Amniotic stem cell (primary cell): ENCODE data around the gene INPP5E.

Source experiments
- DNase-seq: peaks from one replicate; lab custom pipeline; 2025; lab: John Stamatoyannopoulos, UW

Gene INPP5E

DNA sequence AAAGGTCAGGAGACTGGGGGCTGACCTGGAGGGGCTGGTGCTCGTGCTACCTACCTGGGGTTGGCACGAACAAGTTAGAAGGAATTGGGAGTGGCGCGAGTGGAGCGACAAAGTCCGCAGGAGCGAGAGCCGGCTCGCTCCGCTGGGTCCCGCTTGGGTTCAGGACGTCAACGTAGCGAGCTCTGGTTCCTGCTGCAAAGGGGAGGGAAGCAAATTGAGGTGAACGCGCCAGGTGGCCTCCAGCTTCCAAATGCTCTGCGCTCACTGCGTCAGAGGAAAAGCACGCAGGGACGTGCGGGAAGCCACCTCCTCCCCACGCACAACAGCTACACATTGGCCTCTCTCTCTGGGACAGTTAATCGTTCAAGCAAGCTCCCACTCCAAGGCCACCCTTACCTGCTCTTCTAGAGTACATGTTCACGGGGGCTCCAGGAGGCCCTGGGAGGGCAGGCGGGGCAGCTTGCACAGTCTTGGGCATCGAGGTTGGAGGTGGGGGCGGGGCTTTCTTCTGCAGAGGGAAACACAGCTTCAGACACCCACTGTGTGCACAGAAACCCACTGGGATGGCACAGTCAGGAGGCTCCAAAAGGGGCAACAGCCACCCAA lies 7.6 kb upstream of the INPP5E start:
- DNase-seq: no peak

DNA sequence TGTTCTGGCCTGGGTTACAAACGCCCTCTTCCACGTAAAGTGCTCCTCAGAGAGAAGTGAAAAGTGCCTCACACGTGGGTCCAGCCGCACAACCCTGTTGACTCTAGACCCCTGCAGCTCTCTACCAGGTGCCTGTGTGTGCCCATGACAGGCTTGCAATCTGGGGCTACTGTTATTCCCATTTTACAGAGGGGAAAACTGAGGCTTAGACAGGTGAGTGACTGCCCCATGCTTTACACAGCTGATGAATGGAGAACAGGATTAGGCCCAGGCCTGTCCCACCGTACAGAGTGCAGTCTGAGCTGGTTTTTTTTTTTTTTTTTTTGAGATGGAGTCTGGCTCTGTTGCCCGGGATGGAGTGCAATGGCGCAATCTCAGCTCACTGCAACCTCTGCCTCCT lies 6.2 kb upstream of the INPP5E start:
- DNase-seq: no peak

DNA sequence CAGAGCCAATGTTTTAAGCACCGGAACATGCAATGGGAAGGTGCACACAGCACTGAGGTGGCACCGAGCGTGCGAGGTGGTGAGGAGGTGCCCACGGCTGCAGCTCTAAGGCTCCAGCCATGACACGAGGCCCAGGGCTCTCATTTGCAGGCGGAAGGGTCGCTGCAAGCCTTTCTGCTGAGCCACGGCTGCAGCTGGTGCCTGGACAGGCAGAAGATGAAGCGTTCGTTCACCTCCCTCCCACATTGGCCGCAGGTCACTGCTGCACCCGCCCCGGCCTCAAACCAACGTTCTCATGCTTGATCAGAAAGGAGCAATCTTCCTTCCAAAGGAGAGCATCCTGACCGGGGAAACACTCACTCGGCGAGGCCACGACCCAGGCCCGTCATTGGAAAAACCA lies 4.5 kb upstream of the INPP5E start:
- DNase-seq: no peak

DNA sequence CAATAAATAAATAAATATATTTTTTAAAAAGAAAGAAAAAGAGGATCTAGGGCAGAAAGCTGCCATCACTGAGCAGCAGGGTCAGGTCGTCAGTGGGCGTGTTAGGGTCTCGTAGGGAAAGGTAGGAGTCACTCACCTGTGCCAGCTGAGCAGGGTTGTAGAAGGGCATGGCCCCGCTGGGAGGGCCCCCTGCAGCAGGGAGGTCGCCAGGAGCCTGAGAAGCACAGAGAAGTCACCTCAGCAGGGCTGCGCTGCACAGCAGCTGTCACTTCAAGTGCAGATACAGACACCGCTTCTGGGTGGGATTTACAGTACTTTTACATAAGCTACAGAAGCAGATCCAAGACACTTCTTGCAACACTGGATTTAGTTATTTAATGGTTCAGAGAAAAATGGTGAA lies 4.0 kb upstream of the INPP5E start:
- no peak for DNase-seq

DNA sequence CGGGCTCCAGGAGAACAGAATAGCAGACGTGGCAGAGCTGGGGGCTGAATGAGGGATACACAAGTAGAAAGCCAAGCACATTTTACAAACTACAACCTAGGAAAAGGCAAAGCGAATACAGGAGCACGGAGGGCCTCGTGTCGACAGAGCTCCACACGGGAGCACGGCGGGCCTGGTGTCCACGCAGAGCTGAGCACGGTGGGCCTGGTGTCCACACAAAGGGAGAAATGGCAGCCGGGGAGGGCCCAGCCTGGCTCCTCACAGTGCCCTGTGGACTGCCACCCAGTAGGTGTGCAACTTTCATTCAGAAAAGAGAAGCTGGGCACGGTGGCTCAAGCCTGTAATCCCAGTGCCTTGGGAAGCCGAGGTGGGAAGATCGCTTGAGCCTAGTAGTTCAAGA lies 3.4 kb upstream of the INPP5E start:
- DNase-seq: no peak

DNA sequence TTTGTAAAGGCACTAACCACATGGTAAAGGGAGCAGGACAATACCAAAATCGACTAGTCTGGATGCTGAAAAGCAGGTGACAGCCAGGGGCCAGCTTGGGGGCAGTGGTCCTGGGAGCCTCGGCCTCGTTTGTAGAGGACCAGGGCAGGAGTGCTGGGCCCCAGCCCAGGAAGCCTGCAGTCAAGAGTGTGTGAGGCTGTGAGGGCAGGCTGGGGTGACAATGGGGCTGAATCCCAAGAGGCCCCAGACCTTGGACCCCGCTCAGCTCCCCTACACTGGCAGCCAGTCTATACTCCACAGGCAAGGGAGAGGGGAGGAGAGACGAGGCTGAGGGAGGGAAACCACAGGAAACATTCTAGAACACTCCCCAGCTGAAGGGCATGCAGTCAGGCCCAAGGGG lies 2.6 kb upstream of the INPP5E start:
- DNase-seq: no peak

DNA sequence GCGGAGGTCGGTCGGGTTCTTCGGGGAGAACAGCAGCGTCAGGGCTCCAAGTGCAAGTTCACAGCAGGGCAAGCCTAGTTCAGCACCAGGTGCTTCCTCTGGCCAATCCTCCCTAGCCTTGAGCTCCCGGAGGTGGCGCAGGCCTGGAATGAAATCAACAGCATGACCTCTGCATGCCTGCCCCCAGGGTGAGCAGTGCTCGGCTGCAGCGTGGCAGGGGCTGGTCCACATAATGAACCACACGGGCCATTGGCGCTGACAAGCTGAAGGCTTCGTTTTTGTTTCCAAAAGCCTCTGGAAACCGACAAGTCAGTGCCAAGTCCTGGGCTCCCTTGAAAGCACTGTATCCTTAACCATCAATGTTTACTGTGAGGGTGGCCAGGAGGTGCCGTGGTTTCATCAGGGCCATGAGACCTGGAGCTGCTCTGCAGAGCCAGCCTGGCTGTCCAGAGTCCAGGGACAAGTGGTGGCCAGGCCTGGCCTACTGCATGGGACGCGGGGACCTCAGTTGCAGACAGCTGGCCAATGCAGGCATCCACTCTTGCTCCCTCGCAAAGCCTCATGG lies 2.1 kb upstream of the INPP5E start:
- DNase-seq: no peak

DNA sequence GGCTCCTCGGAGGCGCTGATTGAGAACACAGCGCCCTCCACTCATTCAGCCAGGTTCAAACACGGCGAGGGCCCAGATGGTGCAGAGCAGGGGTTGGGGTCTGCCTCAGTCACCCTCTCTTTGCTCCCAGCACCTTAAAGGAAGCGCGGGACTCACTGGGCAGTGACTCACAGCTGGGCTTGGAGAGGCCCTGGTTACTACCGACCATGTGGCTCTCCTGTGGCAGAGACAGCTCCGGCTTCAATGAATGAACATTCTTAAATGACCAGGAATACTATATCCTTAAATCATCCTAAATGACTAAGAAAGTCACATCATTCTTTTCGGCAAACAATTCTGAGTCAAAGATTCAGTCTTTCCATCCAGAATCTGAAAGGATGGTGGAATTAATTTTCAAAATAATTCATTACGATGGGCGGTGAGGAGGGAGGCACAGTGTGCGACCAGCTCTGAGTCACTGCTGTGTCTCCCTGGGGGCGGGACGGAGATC lies 1.6 kb upstream of the INPP5E start:
- DNase-seq: no peak

DNA sequence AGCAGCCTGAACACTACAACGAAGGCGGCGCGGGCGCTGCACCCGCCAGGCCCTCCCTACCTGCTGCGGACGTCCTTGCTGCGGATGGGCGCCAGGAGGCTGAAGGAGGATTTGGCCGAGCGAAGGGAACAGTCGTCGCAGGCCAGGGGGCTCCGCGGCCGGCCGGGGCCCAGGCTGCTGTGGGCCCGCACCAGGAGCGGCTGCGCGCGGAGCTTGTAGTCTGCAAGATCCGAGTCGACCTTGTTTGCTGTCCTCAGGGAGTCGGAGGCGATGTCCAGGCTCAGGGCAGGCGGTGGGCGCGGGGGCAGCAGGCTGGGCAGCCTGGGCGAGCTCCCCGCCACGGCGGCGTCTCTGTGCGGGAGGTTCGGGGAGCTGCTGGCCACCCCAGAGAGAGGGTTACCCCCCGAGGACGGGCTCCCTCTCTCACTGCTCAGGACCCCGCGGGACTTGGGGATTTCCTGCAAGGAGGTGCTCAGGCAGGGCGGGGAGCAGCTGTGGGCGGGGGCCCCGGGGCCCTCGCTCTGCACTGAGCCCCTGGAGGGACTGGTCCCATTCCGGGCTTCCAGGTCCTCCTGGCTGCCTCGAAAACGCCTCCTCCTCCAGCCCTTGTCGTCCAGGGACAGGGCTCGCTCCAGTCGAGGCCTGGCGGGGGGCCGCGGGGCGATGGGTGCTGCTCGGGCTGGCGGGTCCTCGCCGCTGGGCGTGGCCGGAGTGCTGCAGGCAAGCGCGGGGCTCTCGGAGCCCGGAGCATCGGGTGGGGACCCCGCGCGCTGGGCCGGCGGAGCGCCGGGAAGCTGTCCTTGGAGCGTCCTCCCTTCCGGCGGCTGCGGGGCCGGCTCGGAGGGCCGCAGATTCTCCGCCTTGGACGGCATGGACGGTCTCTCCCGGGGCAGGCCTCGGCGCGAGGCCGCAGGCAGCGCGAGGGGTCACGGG lies 831 bp downstream of the INPP5E start:
- DNase-seq: peak; percentile 7

DNA sequence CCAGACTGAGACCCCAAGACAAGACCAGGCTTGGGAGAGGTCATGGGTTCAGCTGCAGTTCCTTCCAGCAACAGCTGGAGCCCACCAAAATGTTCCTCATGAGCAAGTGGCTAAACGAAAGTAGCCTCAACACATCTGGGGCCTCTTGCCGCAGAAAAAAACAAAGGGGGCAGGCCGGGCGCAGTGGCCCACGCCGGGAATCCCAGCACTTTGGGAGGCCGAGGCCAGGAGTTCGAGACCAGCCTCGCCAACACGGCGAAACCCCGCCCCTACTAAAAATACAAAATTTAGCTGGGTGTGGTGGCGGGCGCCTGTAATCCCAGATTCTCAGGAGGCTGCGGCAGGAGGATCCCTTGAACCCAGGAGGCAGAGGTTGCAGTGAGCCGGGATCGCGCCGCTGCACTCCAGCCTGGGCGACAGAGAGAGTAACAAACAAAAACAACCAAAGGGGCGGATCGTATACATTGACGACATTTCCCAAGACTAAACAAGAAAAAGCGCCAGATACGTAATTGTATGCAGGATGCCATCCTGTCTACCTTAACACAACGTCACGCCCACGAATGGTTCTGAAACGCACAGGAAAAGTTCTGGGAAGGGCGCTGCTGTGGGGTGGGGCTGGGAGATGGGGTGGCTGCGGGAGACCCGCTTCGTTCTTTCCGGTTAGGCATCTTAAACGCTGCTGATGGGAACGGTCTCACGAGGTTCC lies 1.7 kb downstream of the INPP5E start:
- DNase-seq: no peak

DNA sequence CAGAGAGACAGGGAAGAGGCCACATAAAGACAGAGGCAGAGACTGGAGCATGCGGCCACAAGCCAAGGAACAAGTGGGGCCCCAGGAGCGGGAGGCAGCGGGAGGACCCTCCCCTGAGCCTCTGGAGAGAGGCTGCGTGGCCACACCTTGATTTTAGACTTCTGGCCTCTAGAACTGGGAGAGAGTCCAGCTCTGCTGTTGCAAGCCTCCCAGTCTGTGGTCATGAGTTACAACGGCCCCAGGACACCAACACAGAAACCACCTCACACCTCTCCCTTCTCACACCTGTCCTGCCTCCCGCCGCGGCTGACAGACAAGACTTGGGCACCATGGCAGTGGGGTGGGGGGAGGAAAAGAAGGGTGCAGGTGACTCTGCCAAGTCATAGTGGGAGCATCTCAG lies 2.2 kb downstream of the INPP5E start:
- DNase-seq: no peak

DNA sequence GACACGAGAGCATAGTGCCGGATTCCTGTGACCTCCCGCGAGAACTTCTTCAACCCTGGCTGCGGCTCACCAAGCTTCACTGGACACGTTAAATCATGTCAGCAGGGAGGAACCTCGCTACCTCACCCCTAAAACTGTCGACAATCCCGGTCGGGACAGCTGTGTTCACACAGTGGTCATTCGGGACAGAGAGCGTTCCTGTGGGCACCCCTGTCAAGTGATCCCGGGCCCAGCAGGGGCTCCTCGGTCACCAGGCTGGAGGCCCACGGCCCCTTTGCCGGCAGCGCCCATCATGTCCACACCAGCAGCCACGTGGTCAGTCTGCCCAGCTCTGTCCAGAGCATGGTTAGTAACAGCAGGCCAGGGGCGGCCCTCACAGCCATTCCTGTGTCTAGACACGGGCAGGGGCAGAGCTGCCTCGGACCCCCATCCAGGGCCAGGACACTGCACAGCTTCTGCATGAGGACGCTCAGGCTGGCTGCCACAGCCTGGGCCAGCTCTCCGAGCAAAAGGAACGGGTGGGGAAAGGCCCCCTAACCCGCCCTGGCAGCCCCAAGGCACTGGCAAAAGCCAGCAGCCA lies 3.5 kb downstream of the INPP5E start:
- DNase-seq: no peak

DNA sequence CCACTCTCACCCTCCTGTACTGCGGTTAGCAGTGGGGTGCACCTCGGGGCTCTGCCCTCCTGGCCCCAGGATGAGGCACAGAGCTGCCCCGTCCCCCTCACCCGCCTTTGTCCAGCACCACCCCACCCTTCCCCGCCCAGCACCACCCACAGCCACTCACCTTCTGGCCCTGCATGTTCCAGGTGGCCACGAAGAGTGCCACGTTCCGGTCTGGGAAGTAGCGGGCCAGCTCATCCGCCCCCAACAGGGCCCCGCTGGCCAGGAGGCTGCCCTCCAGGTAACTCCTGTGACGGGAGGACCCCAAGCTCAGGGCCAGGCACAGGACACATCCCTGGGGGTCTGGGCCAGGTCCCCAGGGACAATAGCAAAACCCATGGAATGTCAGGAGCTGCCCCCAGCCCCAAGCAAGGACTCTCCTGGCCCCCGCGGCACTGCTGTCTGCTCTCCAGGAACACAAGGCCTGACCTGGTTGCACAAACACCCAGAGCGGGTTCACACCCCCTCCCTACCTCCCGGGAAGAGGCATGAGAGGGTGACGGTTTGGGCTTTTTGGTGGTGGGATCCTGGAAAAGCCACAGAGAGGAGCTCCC lies 5.0 kb downstream of the INPP5E start:
- DNase-seq: no peak

DNA sequence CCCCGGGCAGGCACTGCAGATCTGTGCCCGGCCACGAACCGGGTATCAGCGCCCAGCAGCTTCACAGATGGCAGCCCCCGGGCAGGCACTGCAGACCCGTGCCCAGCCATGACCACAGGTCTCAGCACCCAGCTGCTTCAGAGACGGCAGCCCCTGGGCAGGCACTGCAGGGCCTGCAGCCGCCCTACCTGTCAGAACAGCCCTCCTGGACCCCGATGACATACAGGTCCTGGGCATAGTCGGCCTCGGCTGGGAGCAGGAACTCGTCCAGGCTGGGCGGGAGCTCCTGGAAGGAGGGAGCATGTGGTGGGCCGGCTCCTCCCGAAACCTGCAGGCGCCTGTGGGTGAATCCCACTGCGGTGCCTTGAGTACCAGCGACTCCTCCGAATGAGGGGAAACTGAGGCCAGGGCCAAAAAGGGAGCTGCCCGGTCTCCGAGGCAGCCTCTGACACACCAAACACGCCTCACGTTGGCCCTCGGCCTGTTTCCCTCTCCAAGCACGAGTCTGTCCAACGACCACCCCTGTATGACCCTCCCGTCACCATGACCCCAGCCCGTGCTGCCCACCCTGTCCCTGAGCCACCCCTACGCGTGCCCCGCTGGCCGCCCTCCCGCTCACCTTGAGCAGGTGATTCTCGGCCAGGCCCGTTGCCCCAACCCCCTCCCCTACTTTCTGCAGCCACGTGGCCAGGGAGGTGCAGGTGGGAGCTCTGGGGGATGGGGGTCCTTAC lies 5.6 kb downstream of the INPP5E start:
- DNase-seq: no peak

DNA sequence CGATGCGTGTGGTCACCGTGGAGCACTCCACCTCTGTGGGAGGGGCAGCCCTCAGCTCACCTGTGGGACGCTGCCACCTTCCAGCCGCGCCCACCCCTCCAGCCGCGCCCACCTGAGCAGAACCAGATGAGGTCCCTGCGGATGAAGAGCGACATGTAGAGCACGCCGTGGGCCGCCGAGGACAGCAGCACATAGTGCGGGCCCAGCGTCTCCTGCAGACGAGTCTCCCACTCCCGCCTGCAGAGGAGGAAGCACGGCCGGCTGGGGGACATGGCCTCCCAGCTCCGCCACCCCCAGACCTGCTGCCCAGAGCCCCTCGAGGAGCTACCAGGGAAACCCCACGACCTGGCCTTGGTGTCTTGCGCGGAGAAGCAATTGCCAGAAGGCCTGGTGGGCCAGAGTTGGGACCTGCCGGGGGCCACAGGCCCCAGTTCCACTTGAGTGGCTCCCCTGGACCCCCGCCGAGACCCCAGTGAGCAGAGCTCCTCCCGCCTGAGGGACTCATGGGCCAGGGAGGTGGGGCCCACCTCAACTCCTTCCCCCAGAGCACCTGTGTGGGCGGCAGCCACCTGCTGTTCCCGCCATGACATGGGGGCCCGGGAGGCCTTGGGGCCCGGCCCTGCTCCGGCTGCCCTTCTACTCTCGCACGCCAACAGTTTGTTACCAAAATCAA lies 6.5 kb downstream of the INPP5E start:
- DNase-seq: no peak

DNA sequence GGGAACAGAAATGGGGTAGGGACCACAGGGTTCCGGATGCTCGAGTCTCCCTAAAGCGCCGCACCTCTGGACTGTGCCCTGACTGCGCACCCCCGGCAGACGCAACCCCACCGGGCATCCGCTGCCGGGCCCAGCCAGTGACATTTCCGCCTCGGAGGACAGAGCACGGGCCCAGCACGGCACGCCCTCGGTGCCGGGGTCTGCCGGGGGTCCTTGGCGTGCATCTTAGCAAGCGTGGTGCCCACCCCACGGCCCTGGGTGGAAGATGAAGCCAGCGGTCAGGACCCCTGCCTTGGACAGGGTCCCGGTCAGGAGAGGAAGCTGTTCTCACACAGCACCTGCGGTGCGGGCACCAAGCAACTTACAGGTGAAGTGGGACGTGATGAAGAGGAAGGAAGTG lies 7.1 kb downstream of the INPP5E start:
- DNase-seq: no peak

DNA sequence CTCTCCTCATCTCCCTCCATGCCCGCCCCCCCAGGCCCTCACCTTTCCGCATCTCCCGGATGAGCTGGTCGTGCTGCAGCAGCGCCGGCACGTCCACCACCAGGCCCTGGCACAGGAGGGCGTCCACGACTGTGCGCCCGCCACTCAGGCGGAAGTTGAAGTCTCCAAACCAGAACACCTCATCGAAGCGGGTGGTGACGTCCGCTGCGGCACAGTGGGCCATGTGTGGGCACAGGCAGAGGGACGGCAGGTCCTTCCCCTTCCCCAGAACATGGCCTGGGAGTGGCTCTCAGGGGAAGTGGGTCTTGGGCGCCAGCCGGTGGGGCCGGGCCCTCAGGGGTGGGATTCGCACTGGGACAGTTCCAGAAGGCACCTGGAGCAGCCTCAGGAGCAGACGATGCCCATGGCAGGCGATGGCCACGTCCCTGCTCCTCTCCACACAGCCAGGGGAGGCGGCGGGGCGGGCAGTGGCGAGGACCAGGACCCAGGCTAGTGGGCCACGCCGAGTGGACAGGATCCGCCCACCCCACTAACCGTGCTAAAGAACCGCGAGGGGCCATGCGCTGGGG lies 7.8 kb downstream of the INPP5E start:
- no peak for DNase-seq

DNA sequence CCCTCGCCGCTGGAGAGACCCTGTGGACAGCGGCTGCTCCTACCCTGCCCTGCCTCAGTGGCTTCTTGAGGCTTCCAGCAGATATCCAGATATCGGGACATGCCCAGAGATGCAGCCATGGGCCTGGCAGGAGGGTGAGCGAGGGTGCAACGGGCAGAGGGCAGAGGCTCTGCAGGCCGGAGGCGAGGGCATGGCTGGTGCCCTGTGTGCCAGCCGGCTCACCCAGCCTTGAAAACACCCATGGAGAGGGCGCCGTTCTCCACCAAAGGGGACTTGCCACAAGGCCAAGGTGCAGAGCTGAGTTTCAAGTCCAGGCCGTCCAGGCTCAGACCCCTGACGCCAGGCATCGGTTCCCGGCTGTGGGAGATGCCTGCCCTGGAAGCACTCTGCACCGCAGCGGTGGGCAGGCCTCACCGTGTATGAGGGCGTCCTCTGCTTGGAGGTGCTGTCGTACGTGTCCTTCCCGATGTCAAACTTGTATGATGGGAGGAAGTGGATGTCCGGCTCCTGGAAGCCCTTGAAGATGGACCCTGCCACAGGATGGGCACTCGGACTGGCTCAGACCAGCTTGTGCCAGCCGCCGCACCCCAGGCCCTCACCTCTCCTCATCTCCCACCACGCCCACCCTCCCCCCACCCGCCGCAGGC lies 8.9 kb downstream of the INPP5E start:
- DNase-seq: no peak

DNA sequence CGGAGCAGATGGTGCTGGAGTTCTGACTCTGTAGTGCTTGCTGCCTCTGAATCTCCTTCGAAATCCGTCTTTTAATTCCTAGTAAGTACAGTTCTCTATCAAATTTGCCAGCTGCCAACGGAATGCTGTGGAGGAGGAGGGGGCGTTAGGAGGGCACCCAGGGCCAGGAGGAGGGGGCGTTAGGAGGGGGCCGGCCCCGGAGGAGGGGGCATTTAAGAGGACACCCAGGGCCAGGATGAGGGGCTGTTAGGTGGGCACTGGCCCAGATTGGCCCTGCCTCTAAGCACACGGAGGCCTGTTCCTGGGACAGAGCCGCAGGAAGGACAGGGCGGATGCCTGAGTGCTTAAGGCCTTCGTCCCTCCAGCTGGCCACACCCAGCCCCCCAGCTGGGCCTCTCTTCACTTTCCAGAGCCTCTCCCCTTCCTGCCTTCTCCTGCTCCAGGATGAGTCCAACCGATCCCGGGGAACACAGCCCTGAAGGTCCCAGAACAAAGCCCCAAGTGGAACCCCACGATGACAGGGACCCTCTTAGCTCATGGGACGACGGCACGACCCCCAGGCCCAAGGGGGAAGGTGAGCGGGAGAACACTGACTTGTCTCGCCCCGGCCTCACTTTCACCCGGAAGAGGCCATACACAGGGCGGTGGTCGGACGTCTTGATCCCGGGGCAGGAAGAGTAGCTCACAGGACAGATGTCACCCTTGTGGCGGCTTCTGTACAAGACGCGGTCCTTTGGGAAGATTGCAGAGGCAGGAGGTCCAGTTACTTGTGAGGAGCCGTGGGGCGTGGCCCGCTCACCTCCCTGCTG lies 9.8 kb downstream of the INPP5E start:
- DNase-seq: no peak
